ENCODE data around the gene SYT7.

GRCh38 chr11:61503135-61503770, 77.6 kb downstream of the SYT7 start:
- no peak for TF ChIP-seq EZH2 (optimal IDR thresholded peaks at IDR 0.05; ENCODE audit: low read depth, low read length)
- no peak for TF ChIP-seq CTCF (IDR thresholded peaks at IDR 0.05; ENCODE audit: low read length)
- no peak for TF ChIP-seq EZH2phosphoT487 (IDR thresholded peaks at IDR 0.05; ENCODE audit: low read length)

All from MM.1S (cell line).